COLO829 (cell line): Measurements from ENCODE around the gene TPH2.
A peak's percentile ranks its signal among the peaks of the same experiment; 100 is the strongest.

Source experiments
- DNase-seq: peaks from one replicate; pipeline ENCODE4 v3.0.0; 2012; ENCODE audit warnings: low spot score

The TPH2 gene

GRCh38 chr12:71958993-71959578 is 20.4 kb downstream of the TPH2 start:
- no peak for DNase-seq

GRCh38 chr12:71967211-71967610 is 28.6 kb downstream of the TPH2 start:
- no peak for DNase-seq

GRCh38 chr12:71969330-71969729 is 30.7 kb downstream of the TPH2 start:
- DNase-seq, result no peak

- no peak for DNase-seq
Measured at GRCh38 chr12:71970031-71970430, 31.4 kb downstream of the TPH2 start.

- no peak for DNase-seq
Measured at GRCh38 chr12:71972441-71973074, 33.9 kb downstream of the TPH2 start.

GRCh38 chr12:71973687-71974086 is 35.0 kb downstream of the TPH2 start:
- no peak for DNase-seq

GRCh38 chr12:71980538-71980937 is 41.9 kb downstream of the TPH2 start:
- DNase-seq, result no peak

- DNase-seq, result no peak
Measured at GRCh38 chr12:71981149-71981548, 42.5 kb downstream of the TPH2 start.

DNA sequence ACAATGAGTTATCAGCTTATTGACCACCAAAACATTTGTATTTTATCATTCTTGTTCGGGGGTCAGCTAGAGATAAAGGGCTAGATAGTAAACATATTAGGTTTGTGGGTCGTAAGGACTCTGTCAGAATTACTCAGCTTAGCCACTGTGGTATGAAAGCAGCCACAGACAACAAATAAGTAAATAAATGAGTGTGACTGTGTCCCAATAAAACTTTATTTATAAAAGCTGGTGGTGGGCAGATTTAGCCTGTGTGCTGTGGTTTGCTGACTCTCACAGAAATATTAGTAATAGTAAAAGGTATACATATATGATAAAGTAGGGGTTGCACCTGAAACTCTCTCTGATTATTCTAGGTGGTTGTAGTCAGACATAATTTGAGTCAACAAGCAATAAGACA is 56.1 kb downstream of the TPH2 start:
- DNase-seq, result no peak

DNA sequence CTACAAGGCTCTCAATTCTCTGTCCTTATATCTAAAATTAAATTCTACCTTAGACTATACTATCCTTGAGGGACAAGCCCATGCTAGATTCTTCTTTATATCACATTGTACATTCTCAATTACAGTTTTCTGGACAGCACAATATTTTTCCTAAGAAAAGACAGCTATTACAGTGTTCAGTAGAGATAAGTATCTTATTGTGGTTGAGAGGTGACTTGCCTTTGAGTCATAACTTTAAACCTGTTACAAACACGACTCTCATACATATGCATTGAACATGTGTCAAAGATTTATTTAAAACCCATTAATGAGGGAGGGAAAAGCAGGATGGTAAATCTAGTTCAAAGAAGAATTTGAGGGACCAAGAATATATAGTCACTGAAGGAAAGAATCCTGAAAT is 61.1 kb downstream of the TPH2 start:
- DNase-seq, result peak; percentile 17

- DNase-seq, result no peak
Measured at GRCh38 chr12:72000969-72001648, 62.5 kb downstream of the TPH2 start.

- no peak for DNase-seq
Measured at GRCh38 chr12:72006766-72007165, 68.1 kb downstream of the TPH2 start.

DNA sequence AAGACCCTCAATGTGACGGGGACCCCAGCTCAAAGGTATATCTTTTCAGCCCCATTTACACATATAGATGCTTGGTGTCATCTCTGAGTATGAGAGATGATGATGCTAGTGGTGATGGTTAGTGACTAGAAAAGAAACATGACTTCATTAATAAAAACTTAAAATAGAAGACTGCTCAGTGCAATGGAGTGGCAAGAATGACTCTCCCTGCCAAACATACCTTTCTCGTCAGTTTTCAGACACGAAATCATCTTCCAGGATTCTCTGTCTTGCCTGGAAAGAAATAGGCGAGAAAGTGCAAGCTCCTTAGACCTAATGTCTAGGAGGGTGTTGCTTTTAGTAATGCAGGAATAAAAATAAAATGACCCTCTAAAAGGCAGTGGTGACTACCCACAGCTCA is 71.7 kb downstream of the TPH2 start:
- no peak for DNase-seq

GRCh38 chr12:72011374-72011773 is 72.7 kb downstream of the TPH2 start:
- DNase-seq, result no peak

DNA sequence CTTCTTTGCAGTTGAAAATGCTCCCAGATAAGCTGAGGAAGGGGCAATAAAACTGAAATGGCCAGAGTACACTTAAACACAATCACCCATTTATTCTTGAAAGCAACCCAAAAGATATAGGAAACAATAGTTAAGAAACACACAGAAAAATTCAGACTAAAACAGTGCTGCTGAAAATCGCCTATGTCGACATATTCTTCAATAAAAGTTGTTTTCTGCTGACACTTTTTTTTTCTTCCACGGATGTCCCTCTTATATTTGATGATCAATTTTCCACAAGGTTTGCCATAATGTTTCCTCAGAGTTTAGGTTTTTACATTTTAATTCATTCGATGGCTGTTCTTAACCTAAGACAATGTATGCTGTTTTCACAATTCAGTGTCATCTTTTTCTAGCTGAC is 74.2 kb downstream of the TPH2 start:
- DNase-seq, result no peak

DNA sequence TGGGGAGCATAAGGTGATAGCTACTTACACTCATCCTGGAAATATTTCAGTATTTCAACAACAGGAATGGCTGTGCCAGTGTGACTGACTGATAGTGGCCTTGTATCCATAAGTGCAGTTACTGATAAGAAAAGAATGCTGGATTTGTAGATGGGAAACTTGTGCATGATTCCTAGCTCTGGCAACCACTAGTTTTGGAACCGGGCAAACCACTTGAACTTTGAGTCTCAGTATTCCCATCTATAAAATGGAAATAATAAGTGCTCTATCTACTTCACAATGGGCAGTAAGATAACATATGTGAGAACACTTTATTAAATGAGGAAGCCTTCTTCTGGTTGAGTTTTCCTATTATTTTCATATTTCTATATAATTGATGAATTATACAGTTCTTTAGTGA is 77.2 kb downstream of the TPH2 start:
- DNase-seq, result no peak

DNA sequence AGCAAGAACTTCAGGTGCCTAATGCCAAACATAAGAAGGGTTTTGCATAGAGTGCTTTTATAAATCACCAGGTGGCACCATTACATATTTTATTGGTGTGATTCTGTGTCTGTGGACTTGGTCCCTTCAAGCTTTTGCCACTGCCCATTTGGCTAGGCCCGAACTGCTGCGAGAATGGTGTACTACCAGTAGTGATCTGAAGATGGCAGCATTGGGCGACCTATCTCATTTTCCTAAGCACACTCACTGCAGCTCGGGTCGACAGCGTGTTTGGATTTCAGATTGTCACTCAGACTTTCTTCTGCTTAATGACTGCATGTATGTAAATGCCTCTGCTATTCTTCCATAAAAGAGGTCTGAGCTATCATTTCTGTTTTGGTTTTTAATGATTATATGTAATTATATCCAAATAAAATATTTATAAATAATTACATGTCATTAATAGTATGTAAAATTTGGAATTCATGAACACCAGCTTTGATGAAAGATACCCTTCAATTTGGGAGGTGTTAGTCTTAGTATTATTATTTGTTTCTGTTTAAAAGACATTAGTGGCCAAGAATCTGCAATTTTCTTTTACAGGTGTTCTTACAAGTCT is 78.5 kb downstream of the TPH2 start:
- peak; percentile 48 for DNase-seq

GRCh38 chr12:72018036-72018435 is 79.4 kb downstream of the TPH2 start:
- no peak for DNase-seq

DNA sequence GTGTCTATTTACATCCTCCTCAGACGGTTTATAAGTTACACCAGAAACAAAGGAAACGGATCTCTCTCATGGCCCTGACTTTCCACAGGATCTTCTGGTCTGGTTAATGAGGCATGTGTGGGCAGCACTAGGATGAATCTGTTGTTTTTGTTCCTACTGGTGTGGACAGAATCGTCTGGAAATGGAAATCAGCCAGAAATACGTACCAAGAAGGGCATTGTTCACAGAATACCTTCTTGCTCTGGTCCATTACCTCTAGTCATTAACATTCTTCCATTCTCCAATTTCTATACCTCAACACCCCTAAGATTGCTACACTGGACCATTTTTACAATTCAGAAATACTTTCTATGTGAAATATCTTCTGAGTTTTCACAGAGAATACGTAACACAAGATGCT is 86.0 kb downstream of the TPH2 start:
- no peak for DNase-seq

DNA sequence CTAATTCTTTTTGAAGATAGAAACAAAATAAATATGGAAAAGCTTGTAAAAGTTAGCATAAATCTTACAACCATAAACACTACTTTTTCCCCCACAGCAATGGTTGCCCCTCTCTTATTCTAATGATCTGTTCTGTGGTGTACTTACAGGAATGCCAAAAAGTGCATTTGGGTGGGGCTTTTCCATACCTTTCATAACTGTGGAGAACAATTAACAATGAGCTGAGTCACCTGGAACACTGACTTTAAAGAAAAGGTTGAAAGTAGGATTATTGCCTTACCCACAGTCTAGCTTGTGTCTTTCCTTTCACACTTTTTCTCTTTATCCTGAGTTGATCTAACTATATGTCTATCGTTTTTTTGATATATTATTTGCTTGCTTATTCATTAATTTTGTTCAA is 86.9 kb downstream of the TPH2 start:
- DNase-seq, result no peak

DNA sequence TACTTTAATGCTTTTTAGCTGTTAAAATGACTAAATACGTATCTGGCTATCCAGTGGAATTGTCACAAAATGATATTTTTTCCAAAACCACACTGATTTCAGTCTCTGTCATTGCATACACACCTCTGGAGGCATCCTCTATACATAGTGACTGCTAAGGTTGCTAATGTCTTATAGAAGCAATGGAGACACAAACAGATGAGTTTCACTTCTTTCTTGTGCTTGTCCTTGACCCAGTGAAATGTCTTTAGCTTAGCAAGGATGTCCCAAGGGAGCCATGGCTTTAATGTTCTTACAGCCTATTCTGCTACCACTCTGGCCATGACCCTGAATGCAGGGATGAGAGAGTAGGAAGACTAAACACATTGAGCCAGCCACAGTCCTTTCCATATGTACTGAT is 90.3 kb downstream of the TPH2 start:
- DNase-seq, result no peak

GRCh38 chr12:72030277-72030676 is 91.6 kb downstream of the TPH2 start:
- DNase-seq, result peak; percentile 69

GRCh38 chr12:72031066-72031465 is 92.4 kb downstream of the TPH2 start:
- no peak for DNase-seq
